HG03039 (cell line): ENCODE data around the gene APOBEC3G.

Source experiments
- ATAC-seq: cut with Tn5 transposase; IDR thresholded peaks from one replicate; pipeline ENCODE4 v1.9.1; 2021; ENCODE audit warnings: mild to moderate bottlenecking, moderate library complexity; ENCODE audit not compliant: unreplicated experiment

Gene APOBEC3G

GRCh38 chr22:39120983-39121382 lies 43.9 kb downstream of the APOBEC3G start:
- ATAC-seq: no peak

DNA sequence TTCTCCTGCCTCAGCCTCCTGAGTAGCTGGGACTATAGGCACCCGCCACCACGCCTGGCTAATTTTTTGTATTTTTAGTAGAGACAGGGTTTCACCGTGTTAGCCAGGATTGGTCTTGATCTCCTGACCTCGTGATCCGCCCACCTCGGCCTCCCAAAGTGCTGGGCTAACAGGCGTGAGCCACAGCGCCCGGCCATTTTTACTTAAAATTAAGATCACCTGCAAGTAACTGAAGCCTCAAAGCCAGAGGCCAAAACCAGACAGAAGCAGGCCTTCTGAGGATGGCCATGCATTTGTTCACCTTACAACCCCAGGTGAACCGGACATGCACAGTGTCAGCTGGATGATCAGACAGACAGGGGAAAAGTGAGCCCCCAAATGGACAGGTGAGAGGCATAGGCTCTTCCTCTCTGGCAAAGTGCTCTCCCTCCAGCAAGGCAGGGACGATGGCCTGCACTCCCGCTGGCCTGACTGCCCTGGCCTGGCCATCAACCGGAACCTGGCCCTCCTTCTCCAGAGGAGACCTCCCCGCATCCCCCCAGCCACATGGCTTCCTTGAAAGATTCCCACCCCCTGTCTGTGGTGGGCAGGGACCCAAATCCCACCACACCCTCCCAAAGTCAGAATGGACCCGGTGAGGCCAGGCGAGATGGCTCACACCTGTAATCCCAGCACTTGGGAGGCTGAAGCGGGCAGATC lies 45.8 kb downstream of the APOBEC3G start:
- ATAC-seq: no peak

- ATAC-seq: no peak
These were observed 46.9 kb downstream of the APOBEC3G start for GRCh38 chr22:39123751-39124581.

DNA sequence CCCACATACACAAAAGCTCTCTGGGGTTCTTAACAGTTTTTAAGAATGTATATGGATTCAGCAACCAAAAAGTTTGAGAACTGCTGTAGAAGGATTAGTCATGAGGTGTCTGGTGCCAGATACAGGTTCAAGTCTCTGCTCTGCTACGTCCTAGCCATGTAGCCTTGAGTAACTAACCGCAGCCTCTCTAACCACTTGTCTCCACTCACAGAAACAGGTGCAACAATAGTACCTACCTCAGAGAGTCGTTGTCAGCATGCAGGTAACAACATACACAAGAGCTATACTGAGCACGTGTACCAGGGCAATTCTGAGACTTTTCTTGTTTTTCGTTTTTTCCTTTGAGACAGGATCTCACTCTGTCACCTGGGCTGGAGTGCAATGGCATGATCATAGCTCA lies 48.5 kb downstream of the APOBEC3G start:
- no peak for ATAC-seq

GRCh38 chr22:39128508-39128907 lies 51.4 kb downstream of the APOBEC3G start:
- no peak for ATAC-seq

DNA sequence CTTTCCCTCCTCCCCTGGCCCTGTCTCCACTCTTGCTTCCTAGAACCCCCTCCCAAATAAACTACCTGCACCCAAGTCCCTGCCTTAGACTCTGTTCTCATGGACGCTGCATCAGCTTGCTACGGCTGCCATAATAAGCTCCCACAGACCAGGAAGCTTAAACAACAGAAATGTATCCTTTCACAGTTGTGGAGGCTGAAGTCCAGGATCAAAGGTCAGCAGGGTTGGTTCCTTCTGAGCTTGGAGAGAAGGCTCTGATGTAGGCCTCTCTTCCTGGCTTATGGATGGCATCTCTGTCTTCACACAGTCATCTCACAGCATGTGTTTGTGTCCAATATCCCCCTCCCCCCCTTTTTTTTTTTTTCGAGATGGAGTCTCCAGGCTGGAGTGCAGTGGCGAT lies 52.0 kb downstream of the APOBEC3G start:
- no peak for ATAC-seq

DNA sequence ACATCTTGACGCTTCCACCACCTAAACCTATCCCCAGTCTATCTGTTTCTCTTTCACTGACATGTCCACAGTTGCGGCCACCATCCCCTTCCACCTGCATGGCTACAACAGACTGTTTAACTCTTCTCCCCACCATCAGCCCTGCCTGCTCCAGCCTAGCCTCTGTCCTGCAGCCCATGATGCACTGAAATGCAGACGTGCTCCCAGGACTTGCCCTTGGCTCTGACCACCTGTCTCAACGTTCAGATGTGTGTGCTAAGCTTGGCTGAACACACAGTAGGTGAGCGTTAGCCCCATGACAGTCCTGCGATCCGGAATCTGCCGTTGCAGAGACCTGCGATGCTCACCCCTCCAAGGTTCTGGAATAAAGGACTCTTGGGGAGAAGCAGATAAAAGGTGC lies 52.7 kb downstream of the APOBEC3G start:
- ATAC-seq: no peak

- ATAC-seq: no peak
These were observed 53.2 kb downstream of the APOBEC3G start for GRCh38 chr22:39130152-39130704.

DNA sequence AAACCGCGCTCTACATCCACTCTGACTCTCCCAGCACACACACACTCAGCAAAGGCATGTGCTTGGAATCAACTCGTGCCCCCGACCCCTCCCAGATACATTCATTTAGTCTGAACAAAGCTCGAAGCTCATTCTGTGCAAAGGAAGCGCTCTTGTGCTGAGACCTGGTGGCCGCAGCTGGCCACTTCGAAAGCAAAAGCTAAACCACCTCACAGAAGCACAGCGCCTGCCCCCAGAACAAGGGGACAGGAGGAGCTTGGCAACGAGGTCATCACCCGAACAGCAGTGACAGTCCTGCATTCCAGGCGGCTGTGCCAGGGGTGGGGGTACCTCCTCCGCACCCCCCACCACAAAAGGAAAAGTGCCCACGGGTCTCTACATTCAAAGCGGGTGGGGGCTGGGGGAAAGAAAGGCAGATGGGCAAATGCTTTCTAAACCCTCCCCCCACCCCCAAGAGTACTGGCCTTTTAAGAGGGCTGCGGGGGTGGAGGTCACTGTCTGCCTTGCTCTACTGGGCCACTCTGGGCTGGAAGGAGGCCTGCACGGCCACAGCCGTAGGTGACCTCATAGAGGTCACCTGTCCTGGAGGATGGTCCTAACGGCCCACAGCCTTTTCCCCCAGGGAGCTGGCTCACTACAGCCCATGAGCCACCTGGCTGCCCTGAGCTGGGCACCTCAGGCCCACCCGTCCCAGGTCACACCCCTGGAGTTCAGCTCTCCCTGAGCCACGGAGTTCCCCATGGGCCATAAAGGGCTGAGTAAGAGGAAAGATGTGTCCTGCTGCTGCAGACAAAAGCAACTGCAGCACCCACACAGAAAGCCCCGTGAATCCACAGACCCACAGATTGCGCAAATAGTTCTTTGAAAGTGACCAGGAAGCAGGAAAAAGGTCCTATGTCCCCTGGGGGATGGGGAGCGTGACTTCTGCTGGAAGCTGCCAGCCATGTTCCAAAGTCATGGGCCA lies 54.1 kb downstream of the APOBEC3G start:
- ATAC-seq: no peak

GRCh38 chr22:39132281-39132680 lies 55.2 kb downstream of the APOBEC3G start:
- no peak for ATAC-seq

DNA sequence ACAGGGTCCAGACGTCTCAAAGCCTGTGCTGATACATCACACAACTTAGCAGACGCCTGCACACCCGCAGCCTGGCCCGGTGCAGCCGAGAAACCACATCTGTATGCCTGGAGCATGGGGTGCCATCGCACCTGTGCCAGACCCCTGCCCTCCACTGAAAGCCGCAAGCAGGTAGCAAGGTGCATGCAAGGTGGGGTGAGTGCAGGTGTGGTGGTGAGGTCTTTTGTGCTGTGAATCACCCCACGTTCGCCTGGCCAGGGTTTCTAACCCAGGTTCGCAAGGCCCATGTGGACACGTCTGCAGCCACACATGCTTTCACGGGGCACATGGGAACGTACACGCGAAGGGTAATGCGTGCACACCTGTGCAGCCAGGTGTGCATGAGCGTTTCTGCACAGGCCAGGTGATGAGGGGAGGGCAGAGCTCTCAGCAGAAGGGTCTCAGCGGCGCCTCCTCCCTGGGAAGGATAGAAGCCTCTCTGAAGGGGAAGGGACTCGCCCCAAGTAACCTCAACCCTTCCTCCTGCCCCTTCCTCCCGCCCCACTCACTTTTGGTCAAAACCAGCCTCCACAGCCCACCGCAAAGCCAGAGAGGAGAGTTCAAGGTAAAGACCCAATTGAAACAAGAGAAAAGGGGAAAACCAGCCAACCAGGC lies 55.9 kb downstream of the APOBEC3G start:
- no peak for ATAC-seq

DNA sequence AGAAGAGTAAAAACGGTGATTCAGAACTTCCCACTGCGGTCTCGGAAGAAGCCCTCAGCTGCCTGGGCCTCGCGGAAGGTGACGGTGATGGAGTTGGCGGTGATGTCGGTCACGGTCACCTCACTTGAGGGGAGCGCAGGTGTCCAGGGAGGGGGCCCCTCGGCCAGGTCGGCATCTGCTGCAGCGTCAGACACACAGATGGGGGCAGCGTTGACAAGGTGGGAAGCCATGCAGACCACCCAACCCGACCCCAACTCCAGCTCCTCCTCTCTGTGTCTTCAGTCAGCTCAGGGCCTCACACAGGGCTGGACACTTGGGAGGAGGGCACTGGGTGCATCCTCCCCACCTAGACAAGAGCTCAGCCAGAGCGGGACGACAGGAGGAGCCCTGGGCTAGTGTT lies 56.8 kb downstream of the APOBEC3G start:
- ATAC-seq: no peak

DNA sequence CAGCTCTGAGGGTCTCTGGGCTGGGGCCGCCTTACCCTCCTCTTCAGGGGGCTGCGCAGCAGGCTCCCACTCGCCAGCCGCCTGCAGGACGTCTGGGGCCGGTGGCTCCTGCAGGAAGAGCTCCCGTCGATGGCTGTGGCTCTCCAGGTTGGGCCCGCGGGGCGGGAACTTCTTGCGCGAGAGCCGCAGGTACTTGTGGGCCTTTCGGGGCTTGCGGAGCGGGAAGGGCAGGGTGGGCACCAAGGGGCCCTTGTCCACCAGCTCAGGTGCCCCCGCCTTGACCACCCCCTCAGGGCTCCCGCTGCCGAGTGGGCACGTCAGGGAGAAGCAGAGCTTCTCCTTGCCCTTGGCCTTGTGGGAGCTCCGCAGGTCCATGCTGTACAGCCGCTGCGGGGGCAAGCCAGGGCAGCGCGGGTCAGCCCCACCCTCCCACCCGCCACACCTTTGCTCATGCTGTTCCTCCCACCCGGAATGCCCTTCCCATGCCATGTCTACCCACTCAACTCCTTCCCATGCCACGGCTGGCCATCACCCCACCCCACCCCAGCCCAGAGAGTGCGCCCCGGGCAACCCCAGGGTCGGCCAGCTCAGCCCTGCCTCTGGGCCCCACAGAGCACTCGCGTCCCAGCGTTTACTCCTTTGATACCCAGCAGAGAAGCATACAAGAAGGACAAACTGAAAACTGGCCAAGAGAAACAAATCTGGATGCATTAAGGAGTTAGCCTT lies 57.5 kb downstream of the APOBEC3G start:
- no peak for ATAC-seq

- no peak for ATAC-seq
These were observed 58.2 kb downstream of the APOBEC3G start for GRCh38 chr22:39135092-39135896.

DNA sequence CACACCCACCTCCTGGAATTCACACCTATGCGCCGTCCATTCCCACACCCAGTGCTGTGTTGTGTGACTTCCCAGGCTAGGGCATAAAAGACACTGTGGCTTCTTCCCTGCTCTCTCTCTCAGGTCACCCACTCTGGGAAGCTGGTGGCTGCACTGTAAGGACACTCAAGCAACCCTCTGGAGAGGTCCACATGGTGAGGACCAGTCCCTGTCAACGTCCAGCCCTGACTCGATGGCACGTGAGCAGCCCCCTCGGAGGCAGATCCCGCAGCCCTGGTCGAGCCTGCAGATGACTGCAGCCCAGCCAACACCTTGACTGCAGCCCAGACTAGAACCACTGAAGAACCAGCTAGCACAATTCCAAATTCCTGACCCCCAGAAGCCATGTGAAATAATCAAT lies 59.2 kb downstream of the APOBEC3G start:
- no peak for ATAC-seq
